ENCODE data around the gene CTDSP1. TPM values are rescaled to one million over a fixed set of nuclear protein-coding genes. Genes with fewer than 3 reads are reported as not detected.

Gene CTDSP1
- total and polyA plus RNA-seq, 2 donors (not counting 1 experiment from before 2014, with no cell fraction given): 99.8 to 207 TPM

- H3K9me3 Mint-ChIP-seq (ENCODE audit: insufficient read depth): no peaks in the 10 kb centered on the region
- H3K27ac ChIP-seq (ENCODE audit: low read length in 2 of 2): peak overlapping the region; percentile 88 to 89
- peaks cover 34 to 58% of the 10 kb centered on the region in 2 donors for H3K4me1 ChIP-seq (ENCODE audit: control insufficient read depth in 2 of 2, insufficient read depth in 2 of 2, low read length in 2 of 2)
- no peak for DNase-seq
- peak overlapping the region; percentile 99 for H3K27ac Mint-ChIP-seq
- H3K27me3 Mint-ChIP-seq: no peaks in the 10 kb centered on the region
- 74% methylated on average over 16 of the region's 16 CpGs for WGBS (ENCODE audit: insufficient coverage)
- TF ChIP-seq CTCF (IDR thresholded peaks at IDR 0.05): no peak
- TF ChIP-seq EZH2 (IDR thresholded peaks at IDR 0.05; ENCODE audit: borderline replicate concordance, insufficient read depth, low read depth, low read length, poor library complexity, severe bottlenecking): no peak
- ATAC-seq (ENCODE audit: low read depth): no peak
- no peaks in the 10 kb centered on the region for H3K36me3 ChIP-seq (replicated peaks in 1 of 2; ENCODE audit: control extremely low read depth in 1 of 2, control insufficient read depth in 1 of 2, extremely low read depth in 1 of 2, insufficient read depth in 2 of 2, low read length in 1 of 2)
- intact Hi-C loops (cut with micrococcal nuclease): loop anchor here (2.0 to 5.0 kb wide), 4 partner anchors 38 to 992 kb away; partner anchors contain the start of genes CATIP, DNPEP and WNT10A
- H3K79me2 ChIP-seq (ENCODE audit: control insufficient read depth, insufficient read depth, low read length): peaks cover 5% of the 10 kb centered on the region
- H3K9me3 ChIP-seq (ENCODE audit: control extremely low read depth in 1 of 3, control insufficient read depth in 2 of 3, insufficient read depth in 1 of 3, low read length in 2 of 3): peaks cover 0 to 19% (median 0%) of the 10 kb centered on the region in 3 donors
- H3K4me2 ChIP-seq (replicated peaks; ENCODE audit: low read depth, low read length, poor library complexity, severe bottlenecking): peak overlapping the region; percentile 90
- CTCF ChIA-PET: interaction anchor here (0.8 to 6.8 kb wide), 14 partner anchors 9 to 263 kb away, joined by 3 to 77 read pairs (median 8); partner anchors contain the start of genes AAMP, CATIP, CXCR1 and PNKD
- H2AFZ ChIP-seq (ENCODE audit: insufficient read depth, low read depth, low read length, poor library complexity, severe bottlenecking): peak overlapping the region; percentile 95
- POLR2A ChIA-PET: interaction anchor here (0.6 to 2.8 kb wide), 8 partner anchors 9 to 123 kb away, joined by 3 to 16 read pairs (median 4); no protein-coding TSS in a partner anchor
- peak overlapping the region; percentile 78 for H3K9ac ChIP-seq (ENCODE audit: low read length)
- H3K4me3 Mint-ChIP-seq: peak overlapping the region; percentile 96
- H4K20me1 ChIP-seq (ENCODE audit: control insufficient read depth, insufficient read depth, low read length, poor library complexity, severe bottlenecking): no peaks in the 10 kb centered on the region
- peak overlapping the region; percentile 30 to 94 (median 89) for H3K4me3 ChIP-seq (ENCODE audit: control extremely low read depth in 1 of 5, extremely low read depth in 1 of 5, insufficient read depth in 1 of 5, low read depth in 2 of 5, low read length in 4 of 5)
- peaks cover 51% of the 10 kb centered on the region for H3K4me1 Mint-ChIP-seq
- H3K27me3 ChIP-seq (replicated peaks in 1 of 4; ENCODE audit: control extremely low read depth in 1 of 4, control insufficient read depth in 3 of 4, insufficient read depth in 4 of 4, low read length in 3 of 4): no peaks in the 10 kb centered on the region
These were observed 4.2 kb upstream of the CTDSP1 start for GRCh38 chr2:218395456-218395825.

Data from B cell (primary cell).